C4-2B (cell line): ENCODE data around the gene ZBTB43.

ENCODE experiments used
- CTCF ChIP-seq: fragments of 450-650 bp; conservative IDR thresholded peaks from 2 replicates; pipeline ENCODE4 v1.5.1; 2017; ENCODE audit warnings: mild to moderate bottlenecking
- ZFX ChIP-seq: fragments of 450-650 bp; IDR thresholded peaks from 2 replicates; pipeline ENCODE4 v1.6.1; 2017

DNA sequence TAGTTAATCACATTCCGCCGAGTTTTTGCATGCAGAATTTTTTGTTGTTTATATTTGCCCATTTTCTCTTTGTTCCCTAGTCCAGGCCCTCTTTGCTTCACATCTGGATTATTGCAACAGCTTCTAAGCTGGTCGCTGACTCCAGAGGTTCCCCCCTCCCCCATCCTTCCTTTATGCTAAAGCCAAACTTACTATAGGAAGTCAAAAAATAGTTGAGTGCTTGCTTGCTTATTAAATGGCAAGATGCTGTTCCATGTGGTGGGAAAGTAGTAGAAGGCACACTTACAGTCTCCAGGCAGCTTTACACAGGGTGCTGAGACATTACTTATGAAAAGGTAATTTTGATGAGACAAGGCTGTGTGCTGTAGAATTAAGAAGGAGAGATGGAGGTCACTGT is 56.9 kb downstream of the ZBTB43 start:
- TF ChIP-seq CTCF (no peak), ZFX (no peak)
